Urinary bladder (tissue), 4 donors: ENCODE measurements around the gene STOML1. TPM values are rescaled to one million over a fixed set of nuclear protein-coding genes. Genes with fewer than 3 reads are reported as not detected.
"Not testable (repeated sequence)": the region's sequence is repeated elsewhere in the genome, so short reads cannot be mapped to it uniquely, and the experiment has no call there.

Experiments used
- DNase-seq: peaks from one replicate; pipeline ENCODE4 v3.0.0-alpha.2; 2015; ENCODE audit errors: extremely low spot score
- H3K27ac ChIP-seq: one replicate; pipeline ENCODE4 v1.5.1; 2013; ENCODE audit warnings: low read depth, mild to moderate bottlenecking, moderate library complexity
- H3K36me3 ChIP-seq: one replicate; pipeline ENCODE4 v1.6.1; 2013; ENCODE audit warnings: mild to moderate bottlenecking, moderate library complexity; ENCODE audit not compliant: insufficient read depth
- H3K4me1 ChIP-seq: one replicate; pipeline ENCODE4 v1.6.1; 2013; ENCODE audit warnings: mild to moderate bottlenecking, moderate library complexity; ENCODE audit not compliant: insufficient read depth
- H3K4me3 ChIP-seq: one replicate; pipeline ENCODE4 v1.5.1; 2013; ENCODE audit warnings: low read depth, low read length
- WGBS: extraction: QIAGEN DNeasy Blood & Tissue Kit; methylation state at CpG from one replicate; pipeline ENCODE4 v1.1.7; 2013; 5-methylcytosine and 5-hydroxymethylcytosine counted together
- polyA plus RNA-seq: library from polyadenylated mRNA; stranded (reverse); fragments of 200-250 nt; gene quantifications from one replicate; pipeline ENCODE4 v1.2.3, GENCODE V29; 2013
- total RNA-seq: library from RNA; depleted of rRNA; stranded (reverse); fragments of >200 nt; gene quantifications from one replicate; pipeline ENCODE4 v1.2.3, GENCODE V29; 2014
- donor health status: healthy with polysubstance abuse.
- donor health status: healthy.

STOML1 gene
- total and polyA plus RNA-seq, 2 donors = 8.4 to 25.5 TPM

GRCh38 chr15:73947651-73948050, 44.4 kb downstream of the STOML1 start:
- WGBS = 95% methylated on average over 9 of the region's 9 CpGs
- Histone ChIP-seq H3K27ac (no peak overlapping the region), H3K4me3 (no peak overlapping the region), H3K36me3 (no peaks in the 10 kb centered on the region), H3K4me1 (no peaks in the 10 kb centered on the region)
- DNase-seq = no peak

GRCh38 chr15:73946795-73947370, 45.2 kb downstream of the STOML1 start:
- Histone ChIP-seq H3K4me3 (no peak overlapping the region), H3K4me1 (no peaks in the 10 kb centered on the region), H3K36me3 (no peaks in the 10 kb centered on the region), H3K27ac (no peak overlapping the region)
- WGBS = 97% methylated on average over 9 of the region's 9 CpGs
- no peak for DNase-seq

GRCh38 chr15:73946046-73946721, 45.9 kb downstream of the STOML1 start:
- Histone ChIP-seq H3K36me3 (no peaks in the 10 kb centered on the region), H3K4me1 (no peaks in the 10 kb centered on the region), H3K27ac (no peak overlapping the region), H3K4me3 (no peak overlapping the region)
- 85% methylated on average over 17 of the region's 17 CpGs for WGBS
- DNase-seq = no peak

DNA sequence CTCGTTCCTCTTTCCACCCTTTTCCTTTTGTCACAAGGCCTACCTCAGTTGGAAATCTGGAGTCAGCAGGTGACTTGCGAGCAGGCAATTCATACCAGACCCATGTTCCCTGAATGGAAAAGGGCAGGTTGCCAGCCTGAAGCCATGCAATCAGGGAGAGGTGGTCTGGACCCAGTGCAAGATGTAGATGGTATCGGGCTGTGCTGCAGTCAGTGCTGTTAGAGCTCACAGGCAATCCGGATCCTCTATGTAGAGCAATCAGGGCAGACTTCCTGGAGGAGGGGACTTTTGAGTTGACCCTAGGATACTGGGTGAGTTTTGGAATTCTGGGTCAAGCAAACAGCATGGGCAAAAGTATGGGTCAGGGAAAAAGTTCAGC, 47.0 kb downstream of the STOML1 start:
- H3K27ac ChIP-seq = no peak overlapping the region
- H3K4me3 ChIP-seq = no peak overlapping the region
- H3K36me3 ChIP-seq = no peaks in the 10 kb centered on the region
- no peak for DNase-seq
- H3K4me1 ChIP-seq = no peaks in the 10 kb centered on the region
- 80% methylated on average over 4 of the region's 4 CpGs for WGBS

DNA sequence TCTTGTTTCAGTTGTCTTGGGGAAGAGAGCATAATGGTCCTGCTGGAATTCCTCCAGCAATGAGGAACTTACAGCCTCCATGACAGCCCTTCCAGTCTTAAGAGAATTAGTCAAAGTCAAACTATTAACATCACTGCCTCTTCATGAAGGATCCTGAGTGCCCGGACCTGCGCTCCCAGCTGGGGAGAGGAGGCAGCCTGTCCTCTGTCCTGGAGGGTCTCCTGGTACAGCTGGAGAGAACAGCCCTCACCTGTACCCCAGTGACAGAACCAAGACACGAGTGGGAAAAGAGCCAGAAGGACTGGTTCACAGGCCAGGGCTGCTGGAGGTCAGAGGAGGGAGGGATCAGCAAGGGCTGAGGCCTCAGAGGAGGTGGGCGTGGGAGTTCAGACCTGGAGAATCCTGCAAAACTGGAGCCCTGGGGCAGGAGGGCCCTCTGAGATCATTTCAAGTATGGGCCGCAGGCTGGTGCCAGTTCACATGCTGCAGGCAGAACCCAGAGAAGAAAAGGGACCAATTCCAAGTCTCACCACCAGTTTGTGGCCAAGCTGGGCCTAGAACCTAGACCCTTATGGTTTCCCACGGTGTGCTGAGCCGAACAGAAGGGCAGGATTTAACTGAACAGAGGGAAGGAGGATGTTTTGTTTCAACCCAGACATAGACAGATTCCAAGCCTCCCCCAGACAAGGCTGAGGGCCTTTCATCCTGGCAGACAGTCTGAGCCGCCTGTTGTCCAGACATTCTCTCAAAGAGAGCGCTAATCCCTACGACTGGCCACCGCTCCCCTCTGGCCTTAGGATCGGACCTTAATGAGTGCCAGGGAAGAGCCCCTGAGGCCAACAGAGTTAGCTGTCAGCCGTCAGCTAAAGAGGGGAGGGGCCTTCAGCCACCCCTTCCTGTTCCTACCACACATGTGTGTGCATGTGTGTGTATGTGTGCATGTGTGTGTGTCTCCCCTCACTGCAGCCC, 47.6 kb downstream of the STOML1 start:
- Histone ChIP-seq H3K27ac (no peak overlapping the region), H3K4me3 (no peak overlapping the region), H3K36me3 (no peaks in the 10 kb centered on the region), H3K4me1 (no peaks in the 10 kb centered on the region)
- no peak for DNase-seq
- 58% methylated on average over 13 of the region's 13 CpGs for WGBS

DNA sequence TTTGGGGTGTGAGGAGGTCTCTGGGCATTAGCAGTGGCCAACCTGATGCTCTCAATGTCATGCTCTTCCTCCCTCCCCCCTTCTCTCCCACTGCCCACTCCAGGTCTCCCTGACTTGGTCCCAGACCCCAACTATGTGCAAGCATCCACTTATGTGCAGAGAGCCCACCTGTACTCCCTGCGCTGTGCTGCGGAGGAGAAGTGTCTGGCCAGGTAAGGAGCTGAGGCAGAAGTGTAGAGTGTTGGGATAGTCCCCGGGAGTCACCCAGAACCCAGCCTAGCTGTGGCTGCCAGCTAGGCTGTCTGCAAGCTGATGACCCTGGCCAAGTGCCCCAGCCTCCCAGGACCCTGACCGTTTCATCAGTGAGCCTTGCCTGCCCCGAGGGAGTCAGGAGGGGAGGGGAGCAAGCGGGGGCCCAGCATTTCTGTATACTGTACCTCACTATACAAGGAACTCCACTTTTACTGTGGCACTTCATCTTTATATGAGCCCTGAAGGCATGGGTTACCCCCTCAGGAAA, 49.3 kb downstream of the STOML1 start:
- Histone ChIP-seq H3K4me3 (no peak overlapping the region), H3K36me3 (no peaks in the 10 kb centered on the region), H3K4me1 (no peaks in the 10 kb centered on the region), H3K27ac (no peak overlapping the region)
- DNase-seq = no peak
- 87% methylated on average over 6 of the region's 6 CpGs for WGBS

GRCh38 chr15:73941871-73942635, 50.0 kb downstream of the STOML1 start:
- no peak overlapping the region for H3K4me3 ChIP-seq
- WGBS = 83% methylated on average over 10 of the region's 10 CpGs
- H3K27ac ChIP-seq = no peak overlapping the region
- H3K36me3 ChIP-seq = no peaks in the 10 kb centered on the region
- H3K4me1 ChIP-seq = no peaks in the 10 kb centered on the region
- DNase-seq = no peak

GRCh38 chr15:73941449-73941848, 50.6 kb downstream of the STOML1 start:
- 81% methylated on average over 3 of the region's 3 CpGs for WGBS
- DNase-seq = no peak
- H3K27ac ChIP-seq = no peak overlapping the region
- H3K4me3 ChIP-seq = no peak overlapping the region
- H3K36me3 ChIP-seq = no peaks in the 10 kb centered on the region
- H3K4me1 ChIP-seq = no peaks in the 10 kb centered on the region

DNA sequence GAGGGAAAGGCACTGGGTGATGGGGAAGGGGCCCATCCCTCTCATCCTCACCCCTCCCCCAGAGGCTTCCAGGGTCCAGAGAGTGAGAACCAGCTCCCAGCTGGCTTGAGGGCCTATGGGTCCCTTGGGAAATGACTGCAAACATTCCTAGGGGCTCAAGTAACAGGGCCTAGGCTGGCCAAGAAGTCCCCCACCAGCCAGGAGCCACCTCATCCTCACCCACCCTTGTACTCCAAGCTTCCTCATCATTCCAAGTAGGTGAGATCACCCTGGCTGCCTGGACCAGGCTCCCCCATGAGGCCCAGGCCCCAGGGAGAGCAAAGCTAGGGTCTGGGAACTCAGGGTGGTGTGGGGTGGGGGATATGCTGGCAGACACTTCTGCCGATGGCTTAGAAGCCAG, 51.1 kb downstream of the STOML1 start:
- DNase-seq = no peak
- H3K36me3 ChIP-seq = no peaks in the 10 kb centered on the region
- WGBS = 67% methylated on average over 1 of the region's 1 CpG
- H3K4me1 ChIP-seq = no peaks in the 10 kb centered on the region
- no peak overlapping the region for H3K4me3 ChIP-seq
- H3K27ac ChIP-seq = no peak overlapping the region

GRCh38 chr15:73940061-73940981, 51.8 kb downstream of the STOML1 start:
- H3K36me3 ChIP-seq = no peaks in the 10 kb centered on the region
- no peak overlapping the region for H3K4me3 ChIP-seq
- no peaks in the 10 kb centered on the region for H3K4me1 ChIP-seq
- no peak overlapping the region for H3K27ac ChIP-seq
- 78% methylated on average over 8 of the region's 8 CpGs for WGBS
- no peak for DNase-seq

- Histone ChIP-seq H3K36me3 (no peaks in the 10 kb centered on the region), H3K4me1 (no peaks in the 10 kb centered on the region), H3K27ac (no peak overlapping the region), H3K4me3 (no peak overlapping the region)
- 69% methylated on average over 4 of the region's 4 CpGs for WGBS
- DNase-seq = no peak
Observed at GRCh38 chr15:73939138-73939537, 53.0 kb downstream of the STOML1 start.

DNA sequence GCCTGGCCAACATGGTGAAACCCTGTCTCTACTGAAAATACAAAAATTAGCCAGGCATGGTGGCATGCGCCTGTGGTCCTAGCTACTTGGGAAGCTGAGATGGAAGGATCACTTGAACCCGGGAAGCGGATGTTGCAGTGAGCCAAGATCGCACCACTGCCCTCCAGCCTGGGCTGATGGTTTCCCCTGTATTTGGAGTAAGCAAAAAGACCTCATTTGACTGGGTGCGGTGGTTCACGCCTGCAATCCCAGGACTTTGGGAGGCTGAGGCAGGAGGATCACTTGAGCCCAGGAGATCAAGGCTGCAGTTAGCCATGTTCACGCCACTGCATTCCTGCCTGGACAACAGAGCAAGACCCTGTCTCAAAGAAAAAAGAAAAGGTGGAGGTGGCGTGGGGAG, 53.6 kb downstream of the STOML1 start:
- H3K27ac ChIP-seq, H3K4me1 ChIP-seq, DNase-seq, H3K4me3 ChIP-seq, H3K36me3 ChIP-seq: not testable (repeated sequence)
- WGBS = 93% methylated on average over 8 of the region's 8 CpGs
